Esophagus squamous epithelium (tissue), 4 donors: ENCODE results near the gene HLA-DQB1.

Source experiments
- CTCF ChIP-seq, 6 experiments: fragments of 450-650 bp in 4 of 6; fragments of 200-600 bp in 2 of 6; sonication (generic) in 2 of 6; IDR thresholded peaks; one replicate each; pipeline ENCODE4 v1.5.1; 2016 to 2019; ENCODE audit warnings: antibody characterized with exemption in 6 of 6, mild to moderate bottlenecking in 4 of 6, moderate library complexity in 4 of 6
- POLR2A ChIP-seq, 4 donors: fragments of 450-650 bp; IDR thresholded peaks; one replicate each; pipeline ENCODE4 v1.6.1; 2017; ENCODE audit warnings: antibody characterized with exemption in 4 of 4, mild to moderate bottlenecking in 4 of 4, moderate library complexity in 3 of 4

DNA sequence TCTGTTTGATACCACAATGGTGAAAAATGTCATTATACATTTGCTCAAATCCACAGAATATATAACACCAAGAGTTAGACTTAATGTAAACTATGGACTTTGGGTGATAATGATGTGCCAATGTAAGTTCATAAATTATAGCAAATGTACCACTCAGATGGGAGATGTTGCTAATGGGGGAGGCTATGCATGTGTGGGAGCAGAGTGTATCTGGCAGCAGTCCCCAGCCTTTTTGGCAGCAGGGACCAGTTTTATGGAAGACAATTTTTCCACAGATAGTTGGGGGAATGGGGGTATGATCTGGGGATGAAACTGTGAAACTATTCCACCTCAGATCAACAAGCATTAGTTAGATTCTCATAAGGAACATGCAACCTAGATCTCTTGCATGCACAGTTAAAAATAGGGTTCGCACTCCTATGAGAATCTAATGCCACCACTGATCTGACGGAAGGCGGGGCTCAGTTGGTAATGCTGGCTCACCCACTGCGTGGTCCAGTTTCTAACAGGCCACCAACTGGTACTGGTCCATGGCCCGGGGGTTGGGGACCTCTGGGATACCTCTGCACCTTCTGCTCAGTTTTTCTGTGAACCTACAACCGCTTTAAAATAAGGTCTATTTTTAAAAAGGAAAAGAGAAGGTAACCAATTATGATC is 21.3 kb downstream of the HLA-DQB1 start:
- no peak for TF ChIP-seq CTCF (IDR thresholded peaks at IDR 0.05)
- no peak for TF ChIP-seq POLR2A (IDR thresholded peaks at IDR 0.05)
